ENCODE data around the gene GIGYF2. TPM values are rescaled to one million over a fixed set of nuclear protein-coding genes. Genes with fewer than 3 reads are reported as not detected.

Gene GIGYF2
- total RNA-seq, 2 donors from 2014 or later = 61.3 to 106 TPM

DNA sequence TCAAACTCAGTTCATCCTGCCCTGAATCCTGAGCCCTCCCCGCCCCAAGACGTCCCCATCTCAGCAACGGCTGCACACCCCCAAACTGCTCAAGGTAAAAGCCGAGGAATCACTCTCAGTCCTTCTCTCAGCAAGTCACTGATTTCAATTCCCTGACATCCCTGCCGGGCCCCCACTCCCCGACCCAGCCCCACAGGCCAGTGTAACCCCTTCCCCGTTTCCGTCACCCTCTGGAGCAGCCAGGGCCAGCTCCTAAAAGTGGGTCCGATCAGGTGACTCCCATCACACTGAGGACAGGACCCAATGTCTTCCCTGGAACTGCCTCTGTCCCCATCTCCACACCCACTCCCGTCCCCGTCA, 193.4 kb downstream of the GIGYF2 start:
- intact Hi-C loops (cut with DNase I) = no loop called here
- 77% methylated on average over 11 of the region's 11 CpGs for WGBS
- Histone ChIP-seq H3K36me3 (no peaks in the 10 kb centered on the region), H3K4me1 (replicated peaks) (no peaks in the 10 kb centered on the region), H3K4me3 (no peak overlapping the region), H3K27me3 (replicated peaks; ENCODE audit: insufficient read depth) (no peaks in the 10 kb centered on the region), H3K27ac (no peak overlapping the region), H3K9me3 (no peaks in the 10 kb centered on the region)
- TF ChIP-seq, protein P1, sequence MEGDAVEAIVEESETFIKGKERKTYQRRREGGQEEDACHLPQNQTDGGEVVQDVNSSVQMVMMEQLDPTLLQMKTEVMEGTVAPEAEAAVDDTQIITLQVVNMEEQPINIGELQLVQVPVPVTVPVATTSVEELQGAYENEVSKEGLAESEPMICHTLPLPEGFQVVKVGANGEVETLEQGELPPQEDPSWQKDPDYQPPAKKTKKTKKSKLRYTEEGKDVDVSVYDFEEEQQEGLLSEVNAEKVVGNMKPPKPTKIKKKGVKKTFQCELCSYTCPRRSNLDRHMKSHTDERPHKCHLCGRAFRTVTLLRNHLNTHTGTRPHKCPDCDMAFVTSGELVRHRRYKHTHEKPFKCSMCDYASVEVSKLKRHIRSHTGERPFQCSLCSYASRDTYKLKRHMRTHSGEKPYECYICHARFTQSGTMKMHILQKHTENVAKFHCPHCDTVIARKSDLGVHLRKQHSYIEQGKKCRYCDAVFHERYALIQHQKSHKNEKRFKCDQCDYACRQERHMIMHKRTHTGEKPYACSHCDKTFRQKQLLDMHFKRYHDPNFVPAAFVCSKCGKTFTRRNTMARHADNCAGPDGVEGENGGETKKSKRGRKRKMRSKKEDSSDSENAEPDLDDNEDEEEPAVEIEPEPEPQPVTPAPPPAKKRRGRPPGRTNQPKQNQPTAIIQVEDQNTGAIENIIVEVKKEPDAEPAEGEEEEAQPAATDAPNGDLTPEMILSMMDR (IDR thresholded peaks at IDR 0.05) = no peak
- no peak for TF ChIP-seq POLR2AphosphoS5 (IDR thresholded peaks at IDR 0.05)
- TF ChIP-seq POLR2A (IDR thresholded peaks at IDR 0.05) = no peak
- no peak for DNase-seq (ENCODE audit: low spot score)

DNA sequence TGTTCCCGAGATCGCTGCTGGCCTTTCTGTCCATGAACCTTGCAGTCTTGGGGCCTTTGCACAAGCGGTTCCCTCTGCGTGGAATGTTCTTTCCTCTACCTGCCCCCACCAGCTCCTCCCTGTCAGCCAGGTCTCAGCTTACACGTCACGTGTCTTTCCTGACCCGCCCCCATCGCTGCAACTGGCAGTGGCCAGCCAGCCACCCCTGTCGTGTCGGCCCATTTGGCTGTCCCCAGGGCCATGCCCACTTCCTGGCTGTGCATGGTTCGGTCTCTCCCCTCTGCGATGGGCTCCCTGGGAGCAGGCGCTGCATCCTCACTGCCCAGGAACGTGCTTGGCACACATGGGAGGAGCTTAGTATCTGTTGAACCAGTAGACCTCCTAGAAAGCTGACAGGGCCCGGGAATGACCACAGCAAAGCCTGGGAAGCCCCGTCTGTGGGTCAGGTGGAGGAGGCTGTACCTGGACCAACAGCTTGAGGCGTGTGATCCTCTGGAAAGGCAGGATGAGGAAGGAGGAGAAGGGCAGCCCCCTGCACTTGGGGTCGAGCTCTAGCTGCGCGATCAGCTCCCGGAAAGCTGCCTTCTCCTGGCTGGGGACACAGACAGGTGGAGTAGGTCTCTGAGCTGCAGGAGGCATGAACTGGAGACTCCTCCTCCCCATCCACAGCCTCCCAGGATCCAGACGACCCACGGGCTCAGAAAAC, 193.9 kb downstream of the GIGYF2 start:
- intact Hi-C loops (cut with DNase I) = no loop called here
- 23% methylated on average over 23 of the region's 23 CpGs for WGBS
- no peaks in the 10 kb centered on the region for H3K27me3 ChIP-seq (replicated peaks; ENCODE audit: insufficient read depth)
- H3K27ac ChIP-seq = peak overlapping the region in 1 of 2 donors; percentile 44
- H3K4me1 ChIP-seq (replicated peaks) = no peaks in the 10 kb centered on the region
- H3K9me3 ChIP-seq = no peaks in the 10 kb centered on the region
- DNase-seq (ENCODE audit: low spot score) = peak; percentile 78
- TF ChIP-seq, protein P1 (IDR thresholded peaks at IDR 0.05) = peak in 1 of 4 experiments; percentile 4
- TF ChIP-seq POLR2A (IDR thresholded peaks at IDR 0.05) (peak; percentile 30), POLR2AphosphoS5 (IDR thresholded peaks at IDR 0.05) (peak; percentile 76)
- no peaks in the 10 kb centered on the region for H3K36me3 ChIP-seq
- H3K4me3 ChIP-seq = peak overlapping the region in 1 of 2 donors; percentile 8

DNA sequence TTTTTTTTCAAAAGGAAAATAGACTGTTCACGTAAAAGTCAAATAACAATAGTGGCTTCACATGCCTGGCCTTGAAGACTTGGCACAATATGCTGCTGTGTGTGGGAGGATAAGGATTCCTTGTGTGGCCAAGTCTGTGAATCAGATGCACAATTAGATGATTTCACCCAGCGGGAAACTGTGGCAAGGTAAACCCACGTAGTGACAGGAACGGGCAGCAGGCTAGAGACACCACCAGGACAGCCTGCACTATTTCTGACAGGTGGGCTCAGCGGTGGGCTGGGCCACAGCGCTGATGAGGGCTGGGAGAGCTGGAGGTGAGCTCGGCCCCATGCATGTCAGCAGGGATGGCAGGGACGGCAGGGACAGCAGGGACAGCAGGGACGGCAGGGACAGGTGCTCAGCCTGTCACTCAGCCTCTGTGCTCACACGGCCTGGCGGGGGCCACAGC, 194.5 kb downstream of the GIGYF2 start:
- TF ChIP-seq POLR2A (IDR thresholded peaks at IDR 0.05) = no peak
- TF ChIP-seq, protein P1 (IDR thresholded peaks at IDR 0.05) = no peak
- no peak for TF ChIP-seq POLR2AphosphoS5 (IDR thresholded peaks at IDR 0.05)
- H3K4me3 ChIP-seq = no peak overlapping the region
- H3K27ac ChIP-seq = no peak overlapping the region
- DNase-seq (ENCODE audit: low spot score) = no peak
- H3K27me3 ChIP-seq (replicated peaks; ENCODE audit: insufficient read depth) = no peaks in the 10 kb centered on the region
- 39% methylated on average over 11 of the region's 11 CpGs for WGBS
- no peaks in the 10 kb centered on the region for H3K36me3 ChIP-seq
- H3K4me1 ChIP-seq (replicated peaks) = no peaks in the 10 kb centered on the region
- intact Hi-C loops (cut with DNase I) = no loop called here
- no peaks in the 10 kb centered on the region for H3K9me3 ChIP-seq

DNA sequence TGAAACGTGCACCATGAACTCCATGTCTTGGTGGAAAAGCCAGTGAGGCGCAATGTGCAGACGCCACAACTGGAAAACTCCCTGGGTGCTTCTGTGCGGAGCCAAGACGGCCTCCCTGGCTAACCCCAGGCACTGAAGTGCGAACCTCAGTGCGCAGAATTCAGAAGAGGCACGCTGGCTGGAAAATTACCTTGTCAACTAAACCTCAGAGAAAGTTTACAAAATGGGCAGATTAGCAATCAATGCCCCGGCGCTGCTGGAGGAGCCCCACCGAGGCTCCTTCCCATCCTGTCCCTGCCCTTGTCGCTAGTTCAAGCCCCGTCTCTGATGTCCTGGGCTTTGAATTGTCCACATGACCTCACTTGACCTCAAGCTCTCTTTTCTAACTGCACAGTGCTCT, 195.1 kb downstream of the GIGYF2 start:
- TF ChIP-seq, protein P1 (IDR thresholded peaks at IDR 0.05) = no peak
- TF ChIP-seq POLR2AphosphoS5 (IDR thresholded peaks at IDR 0.05) (no peak), POLR2A (IDR thresholded peaks at IDR 0.05) (no peak)
- Histone ChIP-seq H3K4me1 (replicated peaks) (no peaks in the 10 kb centered on the region), H3K9me3 (no peaks in the 10 kb centered on the region), H3K36me3 (no peaks in the 10 kb centered on the region), H3K27ac (no peak overlapping the region), H3K4me3 (no peak overlapping the region), H3K27me3 (replicated peaks; ENCODE audit: insufficient read depth) (no peaks in the 10 kb centered on the region)
- WGBS = 96% methylated on average over 13 of the region's 13 CpGs
- no peak for DNase-seq (ENCODE audit: low spot score)
- intact Hi-C loops (cut with DNase I) = no loop called here

DNA sequence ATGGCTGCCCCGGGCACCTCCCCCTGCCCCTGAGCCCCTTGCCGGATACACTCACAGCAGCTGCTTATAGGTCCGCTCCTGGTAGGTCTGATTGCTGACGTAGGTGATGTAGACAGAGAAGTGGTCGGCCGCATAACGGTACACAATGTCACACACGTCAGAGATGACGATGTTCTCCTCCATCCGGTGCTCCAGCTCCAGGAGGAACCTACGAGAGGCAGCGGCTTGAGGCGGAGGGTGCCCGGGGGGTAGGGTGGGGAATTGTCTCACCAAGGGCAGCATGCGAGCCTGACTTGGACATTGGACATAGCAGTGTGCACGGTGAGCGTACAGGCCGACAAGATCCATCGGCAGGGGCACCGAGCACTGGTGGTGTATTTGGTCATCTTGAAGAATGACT, 195.7 kb downstream of the GIGYF2 start:
- Histone ChIP-seq H3K27me3 (replicated peaks; ENCODE audit: insufficient read depth) (no peaks in the 10 kb centered on the region), H3K4me1 (replicated peaks) (no peaks in the 10 kb centered on the region), H3K4me3 (no peak overlapping the region), H3K36me3 (no peaks in the 10 kb centered on the region), H3K27ac (no peak overlapping the region), H3K9me3 (no peaks in the 10 kb centered on the region)
- intact Hi-C loops (cut with DNase I) = no loop called here
- TF ChIP-seq, protein P1 (IDR thresholded peaks at IDR 0.05) = no peak
- TF ChIP-seq POLR2AphosphoS5 (IDR thresholded peaks at IDR 0.05) (no peak), POLR2A (IDR thresholded peaks at IDR 0.05) (no peak)
- no peak for DNase-seq (ENCODE audit: low spot score)
- WGBS = 92% methylated on average over 20 of the region's 20 CpGs

Data from prostate gland (tissue), 2 donors.